Activated T-cell treated with anti-CD3 and anti-CD28 coated beads, Interleukin-2, amount 50 U/mL, for 72 hours (primary cell): ENCODE data around the gene FUZ. TPM values are rescaled to one million over a fixed set of nuclear protein-coding genes. Genes with fewer than 3 reads are reported as not detected.
A peak's percentile ranks its signal among the peaks of the same experiment; 100 is the strongest.

Source experiments
- ATAC-seq, 2 donors: fragments of 150-1000 bp; cut with Tn5 transposase; replicated peaks in 1 of 2; 2 replicates each; pipeline ENCODE4 v1.10.0; 2021; ENCODE audit warnings: moderate library complexity in 2 of 2, mild to moderate bottlenecking in 1 of 2
- DNase-seq, 2 donors: peaks; one replicate each; pipeline ENCODE4 v3.0.0; 2021 to 2022; ENCODE audit warnings: mixed read lengths in 1 of 2
- H3K27ac Mint-ChIP-seq: one replicate; pipeline ENCODE4 v1.8.0; 2022; ENCODE audit warnings: mild to moderate bottlenecking, moderate library complexity, mixed read lengths
- H3K27me3 Mint-ChIP-seq: one replicate; pipeline ENCODE4 v1.8.0; 2022; ENCODE audit warnings: low read depth, mixed read lengths
- H3K36me3 Mint-ChIP-seq, 2 donors: one replicate each; pipeline ENCODE4 v1.8.0; 2022; ENCODE audit warnings: mixed read lengths in 2 of 2, mild to moderate bottlenecking in 1 of 2; ENCODE audit not compliant: insufficient read depth in 2 of 2
- H3K4me1 Mint-ChIP-seq: one replicate; pipeline ENCODE4 v1.8.0; 2022; ENCODE audit warnings: low read depth, mixed read lengths
- H3K4me3 Mint-ChIP-seq, 2 donors: one replicate each; pipeline ENCODE4 v1.8.0; 2022; ENCODE audit warnings: mild to moderate bottlenecking in 2 of 2, mixed read lengths in 2 of 2, moderate library complexity in 2 of 2
- H3K9me3 Mint-ChIP-seq, 2 donors: one replicate each; pipeline ENCODE4 v1.8.0; 2022; ENCODE audit warnings: mixed read lengths in 2 of 2
- total RNA-seq, 2 donors: library from RNA; stranded (reverse); gene quantifications; one replicate each; pipeline ENCODE4 v1.2.3, GENCODE V29; 2022

The FUZ gene
- 10 to 100 TPM; 24.7 to 37.3 TPM for total RNA-seq

DNA sequence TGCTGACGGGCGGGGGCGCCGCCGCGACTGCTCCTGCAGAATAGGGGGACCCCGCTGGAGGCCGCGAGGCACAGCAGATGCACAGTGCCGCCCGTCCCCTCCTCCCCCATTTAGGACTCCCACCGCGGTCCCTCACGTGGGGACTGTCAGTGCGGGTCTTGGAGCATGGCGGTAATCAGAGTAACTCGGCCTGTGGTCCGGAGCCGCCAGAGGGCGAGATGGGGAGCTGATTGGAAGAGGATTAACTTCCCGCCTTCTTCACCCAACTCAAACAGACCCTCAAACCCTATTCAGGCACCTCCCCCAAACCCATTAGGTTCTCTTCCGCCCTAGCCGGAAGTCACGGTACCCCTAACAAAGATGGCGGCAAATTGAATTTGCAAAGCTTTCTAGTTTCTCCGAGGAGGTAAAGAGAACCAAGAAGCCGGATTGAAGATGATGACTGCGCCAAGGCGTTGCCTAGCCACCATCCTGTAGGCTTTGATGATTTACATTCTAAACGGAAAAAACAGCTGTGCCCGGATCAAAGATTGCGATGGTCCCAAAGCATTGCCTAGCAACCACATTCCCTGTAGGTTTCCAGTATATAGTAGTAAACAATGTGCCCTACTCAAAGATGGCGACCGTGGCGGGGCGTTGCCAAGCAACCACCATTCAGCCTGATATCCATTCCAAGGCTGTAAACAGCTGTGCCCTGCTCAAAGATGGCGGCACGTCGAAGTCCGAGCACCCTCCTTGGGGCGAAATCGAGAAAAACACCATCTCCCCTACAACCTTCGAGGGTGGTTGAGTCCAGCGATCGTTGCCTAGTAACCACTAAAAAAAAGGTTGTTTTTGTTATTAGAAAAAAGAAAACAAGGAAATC, at the start of gene FUZ:
Gene FUZ (minus strand): TSS at position 296 of the 865 bp plus-strand sequence. CDS start 186 bp downstream, at position 110.
- Mint-ChIP-seq H3K36me3 (peaks cover 0 to under 1% of the 10 kb centered on the region in 2 donors), H3K9me3 (no peaks in the 10 kb centered on the region), H3K4me1 (peaks cover 48% of the 10 kb centered on the region), H3K27me3 (no peaks in the 10 kb centered on the region), H3K27ac (peak within 1 kb of the TSS; percentile 88), H3K4me3 (peak within 1 kb of the TSS; percentile 90 to 92)
- ATAC-seq: peak; percentile 77 to 79
- peak; percentile 91 to 94 for DNase-seq

DNA sequence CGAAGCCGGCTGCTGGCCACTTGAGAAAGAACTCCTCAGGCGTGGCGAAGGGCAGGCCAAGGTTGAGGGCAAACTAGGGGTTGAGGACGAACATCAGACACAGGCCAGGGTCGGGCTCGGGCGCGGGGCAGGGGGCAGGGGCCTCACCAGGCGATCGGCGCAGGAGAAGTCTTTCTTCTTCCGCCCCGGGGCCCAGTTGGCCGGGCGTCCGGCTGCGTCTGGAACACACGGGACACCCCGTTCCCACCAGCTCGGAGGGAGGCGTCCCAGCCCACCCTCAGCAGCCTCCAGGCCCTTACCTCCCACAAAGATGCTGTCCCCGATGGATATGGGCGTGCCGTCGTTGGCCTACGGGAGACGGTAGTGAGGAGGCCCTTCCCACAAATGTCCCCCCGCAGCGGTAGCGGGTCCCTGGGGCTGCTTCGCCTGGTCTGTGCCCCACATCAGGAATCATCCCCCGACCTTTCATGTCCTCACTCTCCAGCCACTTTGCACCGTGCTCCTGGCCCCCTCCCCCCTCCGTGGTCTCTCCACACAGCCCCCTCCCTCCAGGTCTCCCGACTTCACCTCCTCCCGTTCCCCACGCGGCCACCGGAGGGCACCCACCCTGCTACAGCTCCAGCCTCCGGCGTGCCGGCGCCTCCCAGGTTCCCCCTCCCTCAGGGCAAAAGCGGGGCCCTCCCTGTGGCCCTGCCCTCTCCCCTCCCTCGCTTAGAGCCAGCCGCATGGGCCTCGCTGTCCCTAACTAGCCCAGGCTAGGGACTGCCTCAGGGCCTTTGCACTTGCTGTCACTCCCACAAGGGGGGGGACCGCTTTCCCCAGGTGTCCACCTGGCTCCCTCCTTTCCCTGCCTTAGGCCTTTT, 49.5 kb upstream of the FUZ start:
- H3K4me3 Mint-ChIP-seq: no peak overlapping the region
- no peaks in the 10 kb centered on the region for H3K9me3 Mint-ChIP-seq
- H3K36me3 Mint-ChIP-seq: peaks cover 12 to 13% of the 10 kb centered on the region in 2 donors
- H3K27me3 Mint-ChIP-seq: no peaks in the 10 kb centered on the region
- ATAC-seq: no peak
- H3K27ac Mint-ChIP-seq: no peak overlapping the region
- H3K4me1 Mint-ChIP-seq: peaks cover 33% of the 10 kb centered on the region
- DNase-seq: no peak

DNA sequence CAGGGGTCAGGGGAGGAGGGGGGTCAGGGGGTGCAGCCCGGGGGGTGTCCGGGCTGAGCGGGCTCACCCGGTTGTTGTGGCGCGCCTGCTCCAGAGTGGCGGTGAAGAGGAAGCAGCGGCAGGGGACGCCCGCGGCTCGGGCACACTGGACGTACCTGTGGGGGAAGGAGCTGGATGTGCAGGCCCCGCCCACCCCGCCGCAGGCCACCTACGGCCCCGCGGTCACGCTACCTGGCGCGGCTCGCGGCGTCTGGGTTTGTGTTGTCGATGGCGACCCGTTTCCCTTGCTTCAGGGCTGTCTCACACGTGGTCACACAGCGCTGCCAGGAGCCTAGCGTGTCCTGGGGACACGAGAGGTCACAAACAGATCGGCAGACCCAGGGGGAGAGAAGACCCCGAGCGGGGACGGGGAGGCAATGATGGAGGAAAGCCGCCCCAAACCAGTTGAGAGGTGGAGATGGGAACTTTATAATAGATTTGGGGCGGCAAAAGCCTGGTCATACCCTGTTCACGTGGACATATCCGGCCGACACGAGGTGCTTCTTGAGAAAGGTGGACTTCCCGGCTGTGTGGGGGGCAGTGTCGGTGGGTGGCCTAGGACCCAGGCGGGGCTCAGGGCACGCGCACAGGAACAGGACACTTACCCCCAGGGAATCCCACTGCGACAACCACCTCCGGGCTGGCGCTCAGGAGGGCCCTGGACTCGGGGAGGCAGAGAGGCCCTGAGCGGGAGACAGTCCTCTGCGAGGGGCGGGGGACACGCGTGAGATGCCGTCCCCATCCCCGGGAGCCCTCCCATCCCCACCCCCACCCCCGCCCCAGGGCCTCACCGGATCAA, 48.7 kb upstream of the FUZ start:
- Mint-ChIP-seq H3K27ac (no peak overlapping the region), H3K4me3 (no peak overlapping the region), H3K27me3 (no peaks in the 10 kb centered on the region), H3K4me1 (peaks cover 30% of the 10 kb centered on the region), H3K9me3 (no peaks in the 10 kb centered on the region), H3K36me3 (peaks cover 11 to 12% of the 10 kb centered on the region in 2 donors)
- ATAC-seq: no peak
- no peak for DNase-seq

DNA sequence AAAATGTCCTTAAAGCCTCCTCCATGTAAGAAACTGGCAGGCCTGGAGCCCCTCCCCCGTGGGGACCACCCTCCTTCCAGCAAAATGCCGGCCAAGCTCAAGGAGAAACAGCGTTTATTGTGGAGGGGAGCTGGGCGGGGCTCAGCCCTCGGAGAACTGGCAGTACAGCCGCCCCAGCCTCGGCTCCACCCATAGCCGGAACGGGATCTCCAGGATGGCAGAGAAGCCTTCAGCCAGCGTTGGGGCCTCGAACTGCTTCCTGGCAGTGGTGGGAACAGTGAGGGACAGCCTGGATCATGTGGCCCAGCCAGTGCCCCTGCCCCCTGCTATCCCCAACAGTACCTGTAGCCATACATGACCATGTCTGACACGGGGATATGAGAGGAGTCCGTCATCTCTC, 48.0 kb upstream of the FUZ start:
- H3K36me3 Mint-ChIP-seq: peaks cover 7 to 12% of the 10 kb centered on the region in 2 donors
- no peaks in the 10 kb centered on the region for H3K9me3 Mint-ChIP-seq
- DNase-seq (no peak), ATAC-seq (no peak)
- H3K4me3 Mint-ChIP-seq: no peak overlapping the region
- H3K4me1 Mint-ChIP-seq: peaks cover 24% of the 10 kb centered on the region
- H3K27ac Mint-ChIP-seq: no peak overlapping the region
- no peaks in the 10 kb centered on the region for H3K27me3 Mint-ChIP-seq

DNA sequence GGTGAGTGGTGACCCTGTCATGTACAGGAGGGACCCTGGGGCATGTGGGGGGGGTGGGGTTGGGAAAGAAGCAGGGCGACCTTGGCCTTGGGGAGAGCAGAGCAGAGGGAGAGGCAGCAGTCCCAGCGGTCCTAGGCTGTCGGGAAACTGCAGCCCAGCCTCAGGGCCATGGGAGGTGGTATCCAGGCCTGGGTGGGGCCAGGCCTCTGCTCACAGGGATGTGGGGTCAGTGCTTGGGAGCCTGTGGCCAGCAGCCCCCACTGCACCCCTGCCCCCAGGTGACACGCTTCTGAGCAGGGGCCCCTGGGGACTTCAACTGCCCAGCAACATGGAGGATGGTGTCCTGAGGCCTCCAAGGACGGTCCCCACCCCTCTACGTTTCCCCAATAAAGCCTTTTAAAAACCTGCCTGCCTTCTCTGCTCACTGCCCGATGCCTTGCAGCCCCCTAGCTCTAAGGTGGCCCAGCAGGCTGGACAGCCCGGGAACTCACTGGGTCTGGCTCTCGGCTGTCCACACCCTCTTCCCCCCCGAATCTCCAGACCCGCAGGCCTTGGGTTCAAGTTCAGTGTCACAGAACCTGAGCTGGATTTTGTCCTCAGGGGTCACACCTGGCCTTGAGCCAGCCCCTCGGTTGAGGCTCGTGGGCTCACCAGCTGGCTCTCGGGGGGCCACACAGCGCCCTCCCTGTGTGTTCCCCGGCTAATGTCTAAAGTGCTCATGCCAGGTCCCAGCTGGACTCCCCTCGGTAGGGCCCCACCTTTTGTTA, 47.4 kb upstream of the FUZ start:
- H3K4me1 Mint-ChIP-seq: peaks cover 18% of the 10 kb centered on the region
- DNase-seq (no peak), ATAC-seq (no peak)
- H3K9me3 Mint-ChIP-seq: no peaks in the 10 kb centered on the region
- peaks cover 4 to 12% of the 10 kb centered on the region in 2 donors for H3K36me3 Mint-ChIP-seq
- H3K27ac Mint-ChIP-seq: no peak overlapping the region
- H3K4me3 Mint-ChIP-seq: no peak overlapping the region
- H3K27me3 Mint-ChIP-seq: no peaks in the 10 kb centered on the region

DNA sequence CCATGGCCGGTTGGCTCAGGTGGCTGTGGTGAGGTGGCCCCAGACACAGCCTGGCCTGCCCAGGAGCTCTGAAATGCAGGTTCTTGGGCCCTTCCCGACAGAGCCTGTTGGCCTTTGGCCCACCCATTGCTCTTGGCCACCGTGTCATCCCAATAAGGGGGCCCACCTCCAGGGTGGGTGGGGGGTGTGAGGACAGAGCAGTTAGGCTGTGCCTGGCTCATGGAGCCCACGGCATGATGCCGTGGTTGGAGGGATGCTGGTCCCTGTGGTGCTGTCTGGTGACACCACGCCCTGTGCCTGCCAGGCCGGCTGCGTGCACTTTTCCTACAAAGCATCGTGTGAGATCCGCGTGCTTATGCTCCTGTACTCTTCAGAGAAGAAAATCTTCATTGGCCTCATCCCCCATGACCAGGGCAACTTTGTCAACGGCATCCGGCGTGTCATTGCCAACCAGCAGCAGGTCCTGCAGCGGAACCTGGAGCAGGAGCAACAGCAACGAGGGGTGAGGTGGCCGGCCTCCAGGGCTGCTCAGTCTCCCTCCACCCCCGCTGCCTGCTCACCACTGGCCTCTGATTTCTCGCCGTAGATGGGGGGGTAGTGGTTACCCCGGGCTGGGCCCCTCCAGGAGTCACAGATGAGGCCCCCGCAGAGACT, 46.7 kb upstream of the FUZ start:
- no peak overlapping the region for H3K4me3 Mint-ChIP-seq
- H3K27me3 Mint-ChIP-seq: no peaks in the 10 kb centered on the region
- no peak for ATAC-seq
- no peaks in the 10 kb centered on the region for H3K9me3 Mint-ChIP-seq
- peaks cover 4 to 12% of the 10 kb centered on the region in 2 donors for H3K36me3 Mint-ChIP-seq
- H3K27ac Mint-ChIP-seq: no peak overlapping the region
- H3K4me1 Mint-ChIP-seq: peaks cover 11% of the 10 kb centered on the region
- DNase-seq: no peak

DNA sequence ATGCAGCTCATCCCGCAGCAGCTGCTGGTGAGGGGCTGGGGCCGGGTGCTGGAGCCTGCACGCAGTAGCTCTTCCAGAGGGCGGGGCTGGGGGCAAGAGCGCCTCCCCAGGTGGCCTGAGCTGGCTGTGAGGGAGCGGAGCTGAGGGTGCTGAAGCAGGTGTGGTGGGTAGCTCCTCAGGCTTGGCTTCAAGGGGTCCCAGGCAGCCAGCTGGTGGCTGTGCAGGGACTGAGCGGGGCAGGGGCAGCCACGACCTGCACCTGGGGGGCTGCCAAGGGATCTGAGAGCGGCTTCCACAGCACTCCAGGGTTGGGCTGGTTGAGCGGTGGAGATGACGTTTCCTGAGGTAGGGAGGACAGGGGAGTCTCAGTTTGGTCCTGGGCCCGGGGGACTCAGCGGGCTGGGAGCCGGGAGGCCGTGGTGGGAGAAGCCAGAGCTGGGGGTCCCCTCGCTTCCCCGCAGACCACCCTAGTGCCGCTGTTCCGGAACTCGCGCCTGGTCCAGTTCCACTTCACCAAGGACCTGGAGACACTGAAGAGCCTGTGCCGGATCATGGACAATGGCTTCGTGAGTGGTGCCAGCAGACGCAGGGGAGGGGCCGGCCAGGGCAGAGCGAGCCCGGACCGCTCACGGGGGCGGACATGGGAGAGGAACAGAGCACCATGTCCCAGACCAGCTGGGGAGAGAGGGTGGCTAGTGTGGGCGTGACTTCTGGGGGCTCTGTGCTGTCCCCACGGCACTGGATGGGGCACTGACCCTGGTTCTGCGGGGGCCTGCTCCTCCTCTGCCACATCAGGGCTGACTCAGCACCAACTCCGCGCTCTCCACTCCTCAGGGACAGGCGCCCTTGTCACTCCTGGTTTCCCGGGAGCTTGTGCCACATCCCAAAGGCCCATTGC, 45.2 kb upstream of the FUZ start:
- ATAC-seq: no peak
- H3K27me3 Mint-ChIP-seq: no peaks in the 10 kb centered on the region
- DNase-seq: peak in 1 of 2 donors; percentile 1
- H3K9me3 Mint-ChIP-seq: no peaks in the 10 kb centered on the region
- no peak overlapping the region for H3K27ac Mint-ChIP-seq
- H3K4me1 Mint-ChIP-seq: peaks cover 11% of the 10 kb centered on the region
- H3K4me3 Mint-ChIP-seq: no peak overlapping the region
- peaks cover 2 to 4% of the 10 kb centered on the region in 2 donors for H3K36me3 Mint-ChIP-seq

DNA sequence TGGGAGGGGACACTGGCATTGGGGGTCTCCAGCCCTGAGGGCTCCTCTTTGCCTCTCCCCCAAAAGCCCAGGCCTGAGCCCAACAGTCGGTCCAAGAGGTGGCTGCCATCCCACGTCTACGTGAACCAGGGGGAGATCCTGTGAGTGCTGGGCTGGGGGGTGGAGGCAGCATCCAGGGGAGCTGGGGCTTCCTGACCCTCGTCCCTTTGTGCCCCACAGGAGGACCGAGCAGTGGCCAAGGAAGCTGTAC, 44.7 kb upstream of the FUZ start:
- no peak for ATAC-seq
- DNase-seq: no peak
- no peaks in the 10 kb centered on the region for H3K27me3 Mint-ChIP-seq
- H3K4me3 Mint-ChIP-seq: no peak overlapping the region
- H3K4me1 Mint-ChIP-seq: peaks cover 13% of the 10 kb centered on the region
- H3K27ac Mint-ChIP-seq: no peak overlapping the region
- H3K36me3 Mint-ChIP-seq: peaks cover 0 to 3% of the 10 kb centered on the region in 2 donors
- H3K9me3 Mint-ChIP-seq: no peaks in the 10 kb centered on the region

DNA sequence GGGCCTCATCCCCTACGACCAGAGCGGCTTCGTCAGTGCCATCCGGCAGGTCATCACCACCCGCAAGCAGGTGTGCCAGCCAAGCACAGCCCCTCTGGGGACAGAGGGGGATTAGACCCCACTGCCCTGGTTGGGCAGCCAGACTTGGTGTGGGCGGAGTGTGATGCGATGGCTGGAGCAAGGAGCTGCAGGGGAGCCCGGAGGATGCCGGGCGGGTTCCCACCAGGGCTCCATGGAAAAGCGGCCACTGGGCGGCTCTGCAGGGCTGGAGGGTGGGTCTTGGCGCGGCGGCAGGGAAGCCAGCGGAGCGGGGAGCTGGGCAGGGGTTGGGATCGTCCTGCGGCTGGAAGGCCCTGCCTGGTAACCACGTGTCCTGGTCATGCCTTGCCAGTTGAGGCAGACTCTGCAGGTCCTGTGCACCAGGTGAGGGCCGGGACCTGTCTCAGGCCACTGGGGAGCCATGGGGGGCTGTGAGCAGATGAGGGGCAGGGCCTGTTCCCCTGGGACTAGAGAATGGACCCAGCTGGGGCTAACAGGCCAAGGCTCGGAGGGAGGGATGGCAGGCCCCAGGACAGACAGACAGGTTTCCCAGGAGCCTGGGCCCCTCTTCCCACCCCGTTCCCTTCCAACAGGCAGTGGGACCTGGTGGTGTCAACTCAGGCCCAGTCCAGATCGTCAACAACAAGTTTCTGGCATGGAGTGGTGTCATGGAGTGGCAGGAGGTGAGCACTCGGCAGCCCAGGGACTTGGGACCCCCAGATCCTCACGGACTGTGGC, 44.2 kb upstream of the FUZ start:
- H3K36me3 Mint-ChIP-seq: peaks cover 0 to 3% of the 10 kb centered on the region in 2 donors
- no peaks in the 10 kb centered on the region for H3K9me3 Mint-ChIP-seq
- no peak for ATAC-seq
- no peak overlapping the region for H3K4me3 Mint-ChIP-seq
- H3K27me3 Mint-ChIP-seq: no peaks in the 10 kb centered on the region
- no peak overlapping the region for H3K27ac Mint-ChIP-seq
- peaks cover 18% of the 10 kb centered on the region for H3K4me1 Mint-ChIP-seq
- DNase-seq: no peak

GRCh38 chr19:49856574-49857021, 43.5 kb upstream of the FUZ start:
- Mint-ChIP-seq H3K4me1 (peaks cover 23% of the 10 kb centered on the region), H3K36me3 (peaks cover 0 to 1% of the 10 kb centered on the region in 2 donors), H3K27ac (no peak overlapping the region), H3K4me3 (no peak overlapping the region), H3K27me3 (no peaks in the 10 kb centered on the region), H3K9me3 (no peaks in the 10 kb centered on the region)
- peak in 1 of 2 donors; percentile 1 for DNase-seq
- no peak for ATAC-seq
